Hematopoietic multipotent progenitor cell treated with erythropoietin and hydrocortisone succinate and interleukin-3 and kit ligand, for 15 days (in vitro differentiated cells): ENCODE results near the gene ACYP1.
"Not testable (repeated sequence)": the region's sequence is repeated elsewhere in the genome, so short reads cannot be mapped to it uniquely, and the experiment has no call there.

Experiments
- DNase-seq: peaks from one replicate; pipeline ENCODE4 v3.0.0-alpha.2; 2015; ENCODE audit warnings: low spot score

Gene ACYP1

DNA sequence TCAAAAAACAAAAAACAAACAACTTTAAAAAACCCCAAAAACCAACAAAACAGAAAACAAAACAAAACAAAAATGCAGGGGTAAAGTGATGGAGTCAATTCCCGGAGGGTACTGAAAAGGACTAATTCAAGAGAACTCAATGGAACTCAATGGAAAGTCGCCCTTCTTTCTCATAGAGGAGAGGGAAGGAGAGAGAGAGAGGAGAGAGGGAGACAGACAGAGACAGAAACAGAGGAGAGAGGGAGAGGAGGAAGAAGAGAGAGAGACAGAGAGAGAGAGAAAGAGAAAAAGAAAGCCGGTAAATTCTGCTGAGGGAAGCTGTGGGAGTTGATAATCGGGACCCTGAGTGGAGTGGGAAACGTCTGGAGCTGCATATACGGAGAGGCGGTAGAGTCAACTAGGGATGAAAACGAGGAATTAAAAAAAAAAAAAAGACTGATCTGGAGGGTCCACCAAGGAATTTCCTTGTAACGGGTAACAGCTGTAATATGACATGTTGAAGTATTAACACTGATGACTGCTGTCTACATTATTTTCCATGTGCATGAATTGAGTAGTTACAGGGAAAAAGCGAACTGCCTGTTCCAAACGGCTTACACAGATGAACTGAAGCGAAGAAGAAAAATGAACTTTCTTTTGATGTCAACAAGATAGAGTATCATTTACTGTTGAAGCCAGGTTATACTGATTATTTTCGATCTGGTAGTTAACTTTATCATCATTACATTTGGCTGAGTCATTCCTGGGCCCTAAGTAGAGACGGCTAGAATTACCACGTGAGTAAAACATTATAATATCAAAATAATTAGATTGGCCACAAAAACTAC lies 4.7 kb upstream of the ACYP1 start:
- no peak for DNase-seq

DNA sequence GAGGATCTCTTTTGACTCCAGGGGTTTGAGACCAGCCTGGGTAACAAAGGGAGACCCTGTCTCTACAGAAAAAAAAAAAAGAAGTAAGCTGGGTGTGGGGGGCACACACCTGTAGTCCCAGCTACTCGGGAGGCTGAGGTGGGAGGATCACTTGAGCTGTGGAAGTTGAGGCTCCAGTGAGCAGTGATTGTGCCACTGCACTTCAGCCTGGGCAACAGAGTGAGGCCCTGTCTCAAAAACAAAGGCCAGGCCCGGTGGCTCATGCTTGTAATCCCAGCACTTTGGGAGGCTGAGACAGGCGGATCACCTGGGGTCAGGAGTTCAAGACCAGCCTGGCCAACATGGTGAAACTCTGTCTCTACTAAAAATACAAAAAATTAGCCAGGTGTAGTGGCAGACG lies 3.9 kb upstream of the ACYP1 start:
- DNase-seq, result not testable (repeated sequence)

DNA sequence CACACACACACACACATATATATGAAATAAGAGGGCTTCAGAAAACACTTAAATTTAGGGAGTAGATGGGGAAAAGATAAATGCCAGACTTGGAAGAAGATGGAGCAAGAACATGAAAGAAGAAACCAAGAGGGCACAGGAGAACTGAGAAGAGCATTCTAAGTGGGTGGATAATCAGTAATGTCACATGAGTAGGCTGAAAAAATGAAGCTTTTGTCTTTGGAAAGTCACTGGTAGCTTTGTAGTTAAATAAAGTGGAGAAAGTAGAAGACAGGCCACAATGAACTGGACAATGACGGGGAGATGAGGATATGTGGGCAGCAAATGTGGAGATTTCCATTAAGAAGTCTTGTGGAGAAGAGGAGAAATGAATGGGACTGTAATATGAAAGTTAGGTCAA lies 3.4 kb upstream of the ACYP1 start:
- DNase-seq, result no peak

GRCh38 chr14:75066691-75067090 lies 2.9 kb upstream of the ACYP1 start:
- no peak for DNase-seq

DNA sequence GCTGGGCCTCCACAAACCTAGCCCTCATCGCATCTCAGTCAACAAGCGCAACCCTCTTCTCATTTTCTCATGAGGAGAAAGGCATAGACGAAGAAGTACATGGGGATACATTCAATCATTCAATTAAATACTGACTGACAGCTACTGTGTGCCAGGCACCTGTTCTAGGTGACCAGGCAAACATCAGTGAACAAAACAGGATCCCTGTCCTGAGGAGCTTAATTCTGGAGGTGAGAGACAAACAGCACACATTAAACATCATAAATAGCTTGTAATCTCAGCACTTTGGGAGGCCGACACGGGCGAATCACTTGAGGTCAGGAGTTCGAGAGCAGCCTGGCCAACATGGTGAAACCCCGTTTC lies 362 bp upstream of the ACYP1 start:
- DNase-seq, result no peak

DNA sequence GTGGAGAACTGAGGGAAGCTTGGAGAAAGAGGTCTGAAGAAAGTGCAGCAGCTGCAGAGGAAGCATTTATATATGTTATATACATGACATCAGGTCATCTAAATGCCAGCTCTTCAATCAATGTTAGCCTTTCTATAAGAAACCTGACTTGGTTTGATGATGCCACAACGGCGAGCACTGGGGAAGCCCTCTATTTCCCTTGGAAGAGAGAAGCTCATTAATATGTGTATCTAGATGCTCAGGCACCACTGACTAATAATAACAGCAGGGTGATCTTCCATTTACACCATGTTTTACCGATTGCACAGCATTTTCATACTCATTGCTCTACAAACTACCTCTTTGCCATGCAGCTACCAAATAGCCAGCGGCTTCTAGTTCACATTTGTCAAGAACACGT lies 811 bp downstream of the ACYP1 start:
- DNase-seq, result no peak

DNA sequence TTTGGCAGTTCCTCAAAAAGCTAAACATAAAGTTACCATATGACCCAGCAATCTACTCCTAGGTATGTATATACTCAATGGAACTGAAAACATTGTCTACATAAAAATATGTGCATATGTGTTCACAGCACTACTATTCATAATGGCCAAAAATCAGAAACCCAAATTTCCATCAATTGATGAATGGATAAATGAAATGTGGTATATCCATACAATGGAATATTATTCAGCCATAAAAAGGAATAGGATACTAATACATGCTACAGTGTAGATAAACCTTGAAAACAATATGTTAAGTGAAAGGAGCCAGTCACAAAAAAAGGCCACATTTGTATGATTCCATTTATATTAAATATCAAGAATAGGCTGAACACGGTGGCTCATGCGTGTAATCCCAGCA lies 3.4 kb downstream of the ACYP1 start:
- no peak for DNase-seq

DNA sequence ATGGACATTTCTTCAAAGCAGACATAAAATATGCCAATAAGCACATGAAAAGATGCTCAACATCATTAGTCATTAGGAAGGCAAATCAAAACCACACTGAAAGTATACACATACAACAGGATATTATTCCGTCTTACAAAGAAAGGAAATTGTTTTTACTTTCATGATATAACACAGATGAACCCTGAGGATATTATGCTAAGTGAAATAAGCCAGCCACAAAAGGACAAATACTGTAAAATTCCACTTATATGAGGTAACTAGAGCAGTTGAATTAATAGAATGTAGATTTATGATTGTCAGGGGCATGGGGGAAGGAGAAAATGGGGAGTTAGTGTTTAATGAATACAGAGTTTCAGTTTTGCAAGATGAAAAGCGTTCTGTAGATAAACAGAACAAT lies 4.2 kb downstream of the ACYP1 start:
- no peak for DNase-seq

- no peak for DNase-seq
Measured at GRCh38 chr14:75054421-75054820, 9.4 kb downstream of the ACYP1 start.

DNA sequence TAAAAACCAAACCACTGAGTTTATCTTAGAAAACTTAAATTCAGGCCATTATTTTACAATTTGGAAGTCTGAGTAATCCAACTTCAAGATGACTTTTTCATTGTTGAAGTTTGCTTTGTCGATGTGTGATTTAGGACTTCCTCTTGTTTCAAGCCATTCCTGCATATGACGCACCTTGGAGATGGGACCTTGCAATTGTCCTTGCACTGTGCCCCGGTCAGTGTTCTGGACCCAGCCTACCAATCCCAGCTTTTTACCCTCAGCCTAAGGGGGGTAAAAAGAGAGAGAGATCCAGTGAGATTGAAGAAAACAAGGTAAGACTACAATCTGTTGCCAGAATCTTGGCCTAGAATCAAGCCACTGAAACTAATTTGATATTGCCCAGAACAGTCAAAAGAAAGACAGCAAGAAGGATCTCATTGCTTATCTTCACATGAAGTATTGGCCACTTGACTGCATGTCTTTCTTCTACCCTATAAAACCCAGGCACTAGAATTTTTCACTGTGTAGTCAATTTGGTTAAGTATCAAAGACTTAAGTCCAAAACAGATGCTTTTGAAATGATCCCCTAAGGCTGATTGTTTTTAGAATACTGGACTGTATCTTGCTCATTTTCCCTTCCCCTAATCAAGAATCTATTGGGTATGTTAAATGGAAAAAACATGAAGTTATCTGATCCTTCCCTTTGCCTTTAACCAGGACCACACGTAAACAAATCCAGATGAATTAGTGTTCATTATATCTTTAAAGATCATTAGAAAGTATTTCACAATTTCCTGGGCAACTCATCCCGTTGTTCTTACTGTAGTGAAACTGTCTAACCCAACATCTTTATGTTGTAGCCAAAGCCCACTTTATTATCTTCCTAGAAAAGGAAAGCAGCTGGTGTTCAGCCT lies 10.2 kb downstream of the ACYP1 start:
- no peak for DNase-seq

GRCh38 chr14:75051556-75051899 lies 12.3 kb downstream of the ACYP1 start:
- no peak for DNase-seq

DNA sequence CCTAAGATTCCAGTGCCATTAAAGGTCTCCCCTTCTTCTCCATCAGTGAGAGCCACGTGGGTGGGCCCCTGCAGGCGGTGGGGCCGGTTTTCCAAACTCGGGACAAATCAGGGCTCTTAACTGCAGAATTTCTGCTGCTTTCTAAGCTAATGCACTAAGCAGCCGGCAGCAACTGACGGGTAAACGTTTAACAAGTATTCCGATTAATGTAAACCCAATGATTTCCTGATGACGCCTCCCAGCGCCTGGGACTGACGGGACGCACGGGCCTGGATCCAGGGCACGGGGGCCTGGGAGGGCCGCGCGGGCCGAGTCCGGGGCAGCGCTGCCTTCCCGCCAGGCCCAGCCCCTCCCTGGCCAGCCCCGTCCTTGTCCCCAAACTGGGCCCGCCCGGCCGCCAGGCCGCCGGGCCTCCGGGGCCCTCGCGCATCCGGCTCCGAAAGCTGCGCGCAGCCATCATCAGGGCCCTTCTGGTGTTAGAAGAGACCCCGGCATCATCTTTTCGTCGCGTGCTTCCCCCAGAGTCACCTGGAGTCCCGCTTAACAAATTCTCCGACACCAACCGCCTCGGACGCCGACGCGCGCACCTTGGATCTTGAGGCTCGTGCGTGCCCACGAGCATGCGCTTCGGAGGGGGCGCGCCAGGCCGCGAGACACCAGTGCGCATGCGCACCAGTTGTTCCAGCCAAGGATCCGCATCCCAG lies 12.8 kb downstream of the ACYP1 start, which contains the start of gene MLH3:
Gene MLH3, minus strand, starts transcription at position 616 of the 704 bp plus-strand sequence. CDS start 1,812 bp downstream, outside the sequence.
- DNase-seq, result peak; percentile 82

- DNase-seq, result no peak
Measured at GRCh38 chr14:75049731-75050201, 14.1 kb downstream of the ACYP1 start.

DNA sequence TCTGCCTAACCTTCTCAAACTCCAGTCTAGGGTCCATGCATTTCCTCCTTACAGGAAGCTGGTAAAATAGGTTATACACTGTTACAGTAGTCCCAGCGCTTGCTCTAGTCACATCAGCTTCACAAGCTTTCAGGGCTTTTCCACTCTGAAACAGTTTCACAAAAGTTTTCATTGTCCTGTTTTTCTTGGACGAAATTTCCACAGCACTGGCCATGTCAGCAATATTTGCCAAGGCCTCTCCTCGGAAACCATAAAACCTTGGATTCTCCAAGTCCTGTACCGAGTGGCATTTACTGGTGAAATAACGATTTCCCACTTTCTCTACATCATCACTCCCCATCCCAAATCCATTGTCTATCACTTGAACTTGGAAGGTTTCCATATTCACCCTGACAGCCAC lies 14.7 kb downstream of the ACYP1 start:
- DNase-seq, result no peak

GRCh38 chr14:75048101-75048500 lies 15.7 kb downstream of the ACYP1 start:
- no peak for DNase-seq

DNA sequence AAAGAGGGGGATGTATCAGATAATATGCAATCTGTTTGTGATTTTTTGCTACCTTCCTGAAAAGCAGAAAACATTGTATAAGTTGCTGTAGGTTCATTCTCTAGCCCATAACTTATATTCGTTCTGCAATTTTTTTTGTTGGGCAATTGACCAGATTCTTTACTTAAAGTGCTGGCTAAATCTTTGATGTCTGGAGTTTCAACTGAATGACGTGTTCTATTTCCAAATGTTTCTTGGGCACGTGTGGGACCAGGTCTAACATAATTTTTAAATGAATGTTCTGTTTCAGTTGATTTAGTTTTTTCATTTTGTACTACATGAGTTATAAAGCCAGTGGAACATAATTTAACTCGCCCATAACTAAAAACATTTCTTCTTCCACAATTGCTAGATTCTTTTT lies 16.3 kb downstream of the ACYP1 start:
- no peak for DNase-seq

DNA sequence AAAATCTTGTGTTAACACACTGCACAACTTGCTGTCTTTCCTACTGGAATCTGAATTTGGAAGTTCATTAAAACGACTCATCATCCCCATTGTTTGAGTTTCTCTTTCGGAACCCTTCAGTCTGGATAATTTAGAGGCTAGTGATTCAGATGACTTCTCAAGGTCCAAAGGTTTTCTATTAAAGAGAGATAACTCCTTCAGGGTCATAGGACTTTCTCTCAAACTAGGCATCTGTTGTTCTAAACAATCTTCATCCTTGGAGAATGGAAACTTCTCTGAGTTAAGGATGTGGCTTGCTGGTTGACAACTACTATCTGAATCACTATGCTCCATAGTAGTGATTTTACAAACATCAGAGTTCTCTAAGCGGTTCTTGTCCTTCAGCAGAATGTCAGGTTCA lies 16.9 kb downstream of the ACYP1 start:
- DNase-seq, result no peak

DNA sequence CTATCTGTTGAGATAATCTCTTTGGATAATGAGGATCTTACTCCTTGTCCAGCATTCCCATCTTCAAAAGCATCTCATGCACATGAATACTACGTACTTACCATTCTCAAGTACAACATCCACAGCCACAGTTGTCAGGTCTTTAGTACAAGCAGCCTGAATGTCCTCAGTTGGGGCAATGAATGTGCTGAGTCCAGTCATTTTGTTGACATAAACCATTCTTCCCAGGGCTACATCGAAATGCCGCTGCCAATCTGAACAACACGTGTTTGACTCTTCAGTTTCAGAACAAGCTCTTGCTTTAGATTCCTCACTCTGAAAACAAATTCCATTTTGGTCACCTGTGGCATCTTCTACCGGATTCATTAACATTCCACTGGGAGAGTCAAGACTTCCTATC lies 17.5 kb downstream of the ACYP1 start:
- DNase-seq, result no peak

DNA sequence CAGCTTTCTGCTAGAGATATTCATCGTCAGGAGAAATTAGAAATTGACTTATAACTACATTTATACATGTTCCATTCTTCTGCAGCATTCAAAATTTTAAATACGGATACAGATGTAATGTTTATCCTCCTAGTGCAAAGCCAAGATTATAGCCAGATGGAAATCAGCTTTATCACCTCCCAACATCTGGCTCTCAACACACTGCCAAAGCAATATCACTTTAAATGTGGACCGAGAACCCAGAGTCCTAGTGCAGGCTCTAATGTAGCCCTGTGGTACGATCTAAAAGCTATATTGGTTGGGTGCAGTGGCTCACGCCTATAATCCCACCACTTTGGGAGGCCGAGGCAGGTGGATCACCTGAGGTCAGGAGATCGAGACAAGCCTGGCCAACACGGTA lies 19.1 kb downstream of the ACYP1 start:
- no peak for DNase-seq

DNA sequence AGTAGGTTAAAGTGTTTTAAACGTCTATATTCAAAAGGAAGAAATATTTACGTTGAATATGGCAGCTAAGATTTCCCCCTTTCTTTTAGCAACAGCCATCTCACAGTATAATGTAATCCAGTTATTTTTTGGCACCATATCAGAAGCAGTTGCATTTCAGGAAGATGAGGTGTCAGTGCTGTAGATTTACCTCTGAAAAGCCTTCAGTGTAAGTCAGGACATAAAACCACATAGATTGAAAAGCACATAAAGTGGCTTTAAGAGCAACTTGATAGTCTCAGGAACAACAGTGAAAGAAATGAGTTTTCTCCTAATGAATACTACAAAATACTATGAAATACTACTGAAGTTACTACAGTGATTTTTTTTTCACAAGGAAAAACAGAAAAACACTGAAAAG lies 19.5 kb downstream of the ACYP1 start:
- DNase-seq, result no peak

DNA sequence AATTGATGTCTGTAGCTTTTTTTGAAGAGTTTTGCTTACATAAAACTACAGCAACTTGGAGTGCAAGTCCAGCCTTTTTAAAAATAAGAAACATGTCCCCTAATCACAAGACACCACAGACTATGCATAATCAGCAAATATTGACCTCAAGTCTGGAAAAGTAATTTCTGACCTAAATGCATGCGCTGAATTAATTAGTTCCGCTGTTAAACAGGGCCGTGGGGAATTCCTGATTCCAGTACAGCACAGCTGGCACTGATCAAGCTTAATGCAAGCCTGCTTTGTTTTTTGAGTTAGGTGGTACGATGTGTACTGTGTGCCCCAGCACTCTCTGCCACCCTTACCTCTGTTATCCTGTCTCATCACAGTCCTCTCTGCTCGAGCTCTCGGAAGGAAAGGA lies 21.8 kb downstream of the ACYP1 start:
- no peak for DNase-seq

GRCh38 chr14:75041613-75042012 lies 22.2 kb downstream of the ACYP1 start:
- DNase-seq, result no peak

- no peak for DNase-seq
Measured at GRCh38 chr14:75040959-75041358, 22.9 kb downstream of the ACYP1 start.
